Measurements from ENCODE around the gene SOX21. TPM values are rescaled to one million over a fixed set of nuclear protein-coding genes. Genes with fewer than 3 reads are reported as not detected.

The SOX21 gene
- total RNA-seq, 1 donor = 0.09 TPM

DNA sequence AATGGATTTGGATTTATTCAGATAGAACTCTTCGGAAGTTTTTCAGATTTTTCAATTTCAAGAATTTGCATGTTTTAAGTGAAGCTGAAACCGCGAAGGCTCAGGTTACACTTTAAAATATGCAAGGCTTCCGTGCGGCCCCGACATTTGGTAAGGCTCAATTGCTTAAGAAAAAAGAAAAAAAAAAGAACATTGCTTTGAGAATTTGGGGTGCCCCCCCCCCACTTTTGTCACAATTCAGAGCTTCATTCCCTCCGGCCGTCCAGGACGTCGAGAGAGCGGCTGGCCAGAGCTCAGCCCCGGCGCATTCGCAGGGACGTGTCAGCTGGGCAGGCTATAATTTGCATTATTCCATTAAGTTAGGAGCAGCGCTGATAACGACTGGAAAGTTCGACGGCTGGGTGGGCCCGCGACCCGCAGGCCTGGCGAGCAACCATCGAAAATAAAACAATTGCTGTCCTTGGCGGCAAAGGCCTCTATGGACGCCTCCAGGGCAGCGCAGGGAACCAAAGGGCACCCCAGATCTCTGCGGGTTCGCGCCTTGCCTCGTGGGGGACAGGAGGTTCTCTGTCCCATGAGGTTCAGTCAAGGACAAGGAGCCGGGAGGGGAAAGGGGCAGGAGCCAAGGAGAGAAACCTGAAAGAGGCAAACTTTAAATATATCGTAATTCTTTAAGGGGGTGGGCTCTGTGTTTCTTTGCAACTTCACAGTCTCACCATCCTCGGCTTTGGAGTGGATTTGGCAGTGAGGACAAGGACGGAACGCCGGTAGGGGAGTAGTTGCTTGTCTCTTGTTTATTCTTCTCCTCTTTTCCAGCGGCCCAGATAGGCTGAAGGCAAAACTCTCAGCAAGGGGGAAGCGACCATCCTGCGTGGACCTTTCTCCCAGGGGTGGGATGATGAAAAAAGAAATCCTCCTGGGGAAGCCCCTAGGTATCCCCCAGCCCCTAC lies 7.0 kb downstream of the SOX21 start:
- H3K4me3 ChIP-seq (ENCODE audit: low read depth, low read length) = no peak overlapping the region
- TF ChIP-seq CTCF (IDR thresholded peaks at IDR 0.05; ENCODE audit: insufficient read depth, low read length) = no peak
- DNase-seq (ENCODE audit: low read depth) = no peak

DNA sequence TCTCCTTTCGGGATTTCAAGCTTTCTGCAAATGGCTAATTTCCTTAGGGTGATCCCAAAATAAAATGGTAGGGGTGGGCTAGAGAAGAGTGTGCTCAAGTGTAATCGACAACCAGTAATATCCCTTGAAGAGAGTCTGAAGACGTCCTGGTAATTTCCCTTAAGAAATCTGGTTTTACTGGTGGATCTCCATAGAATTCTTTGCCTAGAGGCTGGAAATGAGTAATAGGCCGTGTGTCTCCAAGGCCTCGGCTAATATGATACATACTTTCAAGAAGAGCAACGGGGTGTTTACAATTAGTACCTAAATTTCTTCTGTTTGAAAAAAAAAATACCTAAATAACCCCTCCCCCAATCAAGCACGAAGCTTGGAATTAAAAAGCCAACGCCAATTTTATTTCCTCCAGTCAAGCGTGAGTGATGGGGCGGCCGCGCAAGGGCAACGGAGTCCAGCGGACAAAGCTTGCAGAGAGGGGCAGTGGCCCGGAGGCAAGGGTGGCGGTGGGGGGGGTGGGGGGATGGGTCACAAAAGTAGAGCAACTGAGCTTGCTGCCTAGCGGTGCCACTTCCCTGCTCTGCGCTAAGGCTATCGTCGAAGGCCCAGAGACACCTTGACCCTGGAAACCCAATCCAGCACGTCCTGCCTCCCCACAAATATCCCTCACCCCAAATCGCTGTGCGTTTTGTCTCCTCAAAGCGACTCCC lies 7.8 kb downstream of the SOX21 start:
- TF ChIP-seq CTCF (IDR thresholded peaks at IDR 0.05; ENCODE audit: insufficient read depth, low read length) = no peak
- no peak overlapping the region for H3K4me3 ChIP-seq (ENCODE audit: low read depth, low read length)
- no peak for DNase-seq (ENCODE audit: low read depth)

DNA sequence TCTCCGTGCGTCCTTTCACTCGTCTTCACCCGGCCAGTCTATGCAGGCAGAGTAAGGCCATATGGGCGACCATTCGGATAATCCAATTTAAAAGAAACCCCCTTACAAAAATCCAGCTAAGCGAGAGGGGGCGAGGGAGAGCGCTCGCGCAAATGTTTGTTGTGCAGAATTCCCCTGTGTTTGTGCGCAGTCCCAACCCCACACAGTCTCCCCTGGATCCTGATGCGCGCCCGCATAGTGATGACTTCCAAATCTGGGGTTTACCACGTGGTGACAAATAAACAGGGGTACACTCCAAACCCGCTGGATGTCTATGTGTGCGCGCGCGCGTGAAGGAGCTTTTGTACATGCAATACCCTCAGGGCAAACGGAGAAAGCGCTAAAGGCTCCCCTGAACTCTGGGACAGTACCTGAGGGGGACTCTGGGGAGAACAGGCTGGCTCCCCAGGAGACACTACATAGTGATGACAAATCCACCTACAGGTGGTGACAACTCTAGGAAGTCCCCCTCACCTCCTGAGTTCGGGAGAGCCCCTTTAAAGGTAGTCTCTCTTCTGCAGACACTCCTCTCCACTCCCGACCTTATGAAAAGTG lies 8.5 kb downstream of the SOX21 start:
- no peak for TF ChIP-seq CTCF (IDR thresholded peaks at IDR 0.05; ENCODE audit: insufficient read depth, low read length)
- no peak for DNase-seq (ENCODE audit: low read depth)
- no peak overlapping the region for H3K4me3 ChIP-seq (ENCODE audit: low read depth, low read length)

DNA sequence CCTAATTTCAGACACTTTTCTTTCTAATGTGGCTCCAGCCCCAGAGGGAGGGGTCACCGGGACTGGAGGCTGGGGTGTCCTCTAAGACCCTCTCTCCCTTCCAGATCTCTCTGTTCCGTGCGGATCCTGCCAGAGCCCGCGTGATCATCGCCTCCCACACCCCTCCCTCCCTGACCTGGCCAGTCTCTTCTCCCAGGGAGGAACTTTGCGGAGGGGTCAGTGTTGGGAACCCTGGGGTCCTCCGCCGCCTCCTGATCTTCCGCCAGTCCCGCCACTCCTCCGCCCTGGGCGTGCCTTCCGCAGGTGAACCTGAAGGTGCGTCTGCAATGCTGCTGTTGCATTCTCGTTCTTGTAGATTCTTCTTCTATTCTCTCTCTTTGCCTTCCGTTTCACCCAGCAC lies 9.1 kb downstream of the SOX21 start:
- no peak for DNase-seq (ENCODE audit: low read depth)
- H3K4me3 ChIP-seq (ENCODE audit: low read depth, low read length) = no peak overlapping the region
- TF ChIP-seq CTCF (IDR thresholded peaks at IDR 0.05; ENCODE audit: insufficient read depth, low read length) = no peak

DNA sequence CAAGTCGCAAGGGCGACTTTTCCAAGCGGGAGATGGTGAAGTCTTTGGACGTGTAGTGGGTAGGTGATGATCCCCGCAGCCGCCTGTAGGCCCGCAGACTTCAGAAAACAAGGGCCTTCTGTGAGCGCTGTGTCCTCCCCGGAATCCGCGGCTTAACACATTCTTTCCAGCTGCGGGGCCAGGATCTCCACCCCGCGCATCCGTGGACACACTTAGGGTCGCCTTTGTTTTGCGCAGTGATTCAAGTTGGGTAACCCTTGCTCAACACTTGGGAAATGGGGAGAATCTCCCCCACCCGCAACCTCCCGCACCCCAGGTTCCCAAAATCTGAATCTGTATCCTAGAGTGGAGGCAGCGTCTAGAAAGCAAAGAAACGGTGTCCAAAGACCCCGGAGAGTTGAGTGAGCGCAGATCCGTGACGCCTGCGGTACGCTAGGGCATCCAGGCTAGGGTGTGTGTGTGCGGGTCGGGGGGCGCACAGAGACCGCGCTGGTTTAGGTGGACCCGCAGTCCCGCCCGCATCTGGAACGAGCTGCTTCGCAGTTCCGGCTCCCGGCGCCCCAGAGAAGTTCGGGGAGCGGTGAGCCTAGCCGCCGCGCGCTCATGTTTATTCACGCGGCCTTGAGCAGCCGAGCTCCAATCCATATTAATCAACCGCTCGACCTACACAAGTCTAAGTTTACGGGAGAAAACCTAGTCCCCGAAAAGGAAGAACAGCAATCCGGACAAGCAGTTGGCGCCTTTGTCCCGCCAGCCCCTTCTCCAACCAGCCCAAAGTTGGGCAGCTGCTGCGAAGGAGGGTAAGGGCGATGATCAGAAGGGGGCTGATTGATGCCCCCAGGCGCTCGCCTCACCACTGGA lies 9.9 kb downstream of the SOX21 start:
- no peak for TF ChIP-seq CTCF (IDR thresholded peaks at IDR 0.05; ENCODE audit: insufficient read depth, low read length)
- DNase-seq (ENCODE audit: low read depth) = no peak
- H3K4me3 ChIP-seq (ENCODE audit: low read depth, low read length) = no peak overlapping the region

Data from fibroblast of the aortic adventitia (primary cell).